Measurements from ENCODE around the gene CD5L.

The CD5L gene

GRCh38 chr1:157841708-157842107 lies at the start of gene CD5L:
TSS of gene CD5L (minus strand) at chr1:157841808. CDS start at chr1:157841701, 107 bp downstream.
- no peak for DNase-seq (ENCODE audit: extremely low spot score)
- no peak for TF ChIP-seq CTCF (IDR thresholded peaks at IDR 0.05; ENCODE audit: control extremely low read depth, extremely low read depth, low read depth, missing control alignments)
- ChIA-PET CTCF (interaction anchor here (1.1 to 1.5 kb wide), 4 partner anchors 10 to 24 kb away, joined by 3 to 4 read pairs (median 3); no protein-coding TSS in a partner anchor), POLR2A (no interaction called here)

- ChIA-PET POLR2A (no interaction called here), CTCF (interaction anchor here (0.7 to 1.9 kb wide), 3 partner anchors 17 to 242 kb away, joined by 3 to 9 read pairs (median 4); no protein-coding TSS in a partner anchor)
- DNase-seq (ENCODE audit: extremely low spot score): no peak
- TF ChIP-seq CTCF (IDR thresholded peaks at IDR 0.05; ENCODE audit: control extremely low read depth, extremely low read depth, low read depth, missing control alignments): no peak
Measured at GRCh38 chr1:157882580-157882979, 41.0 kb upstream of the CD5L start.

GRCh38 chr1:157880621-157881020 lies 39.0 kb upstream of the CD5L start:
- no peak for DNase-seq (ENCODE audit: extremely low spot score)
- no peak for TF ChIP-seq CTCF (IDR thresholded peaks at IDR 0.05; ENCODE audit: control extremely low read depth, extremely low read depth, low read depth, missing control alignments)
- ChIA-PET CTCF (interaction anchor here (1.3 kb wide), 1 partner anchor 9 kb away, joined by 4 read pairs; no protein-coding TSS in a partner anchor), POLR2A (no interaction called here)

- CTCF ChIA-PET: interaction anchor here (0.8 to 1.6 kb wide), 10 partner anchors 15 to 247 kb away, joined by 3 to 12 read pairs (median 3); no protein-coding TSS in a partner anchor
- DNase-seq (ENCODE audit: extremely low spot score): peak; percentile 13
- TF ChIP-seq CTCF (IDR thresholded peaks at IDR 0.05; ENCODE audit: control extremely low read depth, extremely low read depth, low read depth, missing control alignments): peak; percentile 19
- POLR2A ChIA-PET: no interaction called here
Measured at GRCh38 chr1:157878059-157878458, 36.5 kb upstream of the CD5L start.

- POLR2A ChIA-PET: no interaction called here
Measured at GRCh38 chr1:157870490-157870889, 28.9 kb upstream of the CD5L start.

GRCh38 chr1:157868654-157869053 lies 27.0 kb upstream of the CD5L start:
- no peak for TF ChIP-seq CTCF (IDR thresholded peaks at IDR 0.05; ENCODE audit: control extremely low read depth, extremely low read depth, low read depth, missing control alignments)
- DNase-seq (ENCODE audit: extremely low spot score): no peak
- ChIA-PET CTCF (no interaction called here), POLR2A (no interaction called here)

More at GRCh38 chr1:157870490-157870889, 28.9 kb upstream of the CD5L start:
- no peak for DNase-seq (ENCODE audit: extremely low spot score)
- TF ChIP-seq CTCF (IDR thresholded peaks at IDR 0.05; ENCODE audit: control extremely low read depth, extremely low read depth, low read depth, missing control alignments): no peak
- CTCF ChIA-PET: no interaction called here
